Gastrocnemius medialis (tissue), 4 donors: Measurements from ENCODE around the gene RASL11A.

Experiments
- POLR2A ChIP-seq, 2 donors: fragments of 450-650 bp; IDR thresholded peaks; one replicate each; pipeline ENCODE4 v1.6.1; 2017; ENCODE audit warnings: antibody characterized with exemption in 2 of 2, mild to moderate bottlenecking in 2 of 2, moderate library complexity in 2 of 2
- TF ChIP-seq, protein P1 (sequence below), 5 experiments: fragments of 450-650 bp in 3 of 5; fragments of 200-600 bp in 2 of 5; sonication (generic) in 2 of 5; IDR thresholded peaks in 4 of 5; conservative IDR thresholded peaks in 1 of 5; 1 replicate in 4 of 5; 2 replicates in 1 of 5; pipeline ENCODE4 v1.5.1; 2016 to 2019; ENCODE audit warnings: antibody characterized with exemption in 5 of 5, mild to moderate bottlenecking in 3 of 5, moderate library complexity in 3 of 5

DNA sequence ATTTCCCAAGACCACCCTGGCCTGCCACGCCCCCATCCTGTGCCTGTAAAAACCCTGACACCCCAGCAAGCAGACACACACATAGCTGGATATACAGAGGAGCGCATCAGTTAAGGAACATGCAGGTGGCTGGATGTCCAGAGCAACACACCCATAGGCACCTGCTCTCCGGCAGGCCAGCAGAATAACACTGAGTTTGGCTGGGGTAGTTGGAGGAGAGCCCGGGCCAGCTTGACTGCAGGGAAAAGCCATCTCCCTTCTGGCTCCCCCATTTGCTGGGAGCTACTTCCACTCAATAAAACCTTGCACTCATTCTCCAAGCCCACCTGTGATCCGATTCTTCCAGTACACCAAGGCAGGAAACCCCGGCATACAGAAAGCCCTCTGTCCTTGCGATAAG, 8.9 kb downstream of the RASL11A start:
- TF ChIP-seq, protein P1, sequence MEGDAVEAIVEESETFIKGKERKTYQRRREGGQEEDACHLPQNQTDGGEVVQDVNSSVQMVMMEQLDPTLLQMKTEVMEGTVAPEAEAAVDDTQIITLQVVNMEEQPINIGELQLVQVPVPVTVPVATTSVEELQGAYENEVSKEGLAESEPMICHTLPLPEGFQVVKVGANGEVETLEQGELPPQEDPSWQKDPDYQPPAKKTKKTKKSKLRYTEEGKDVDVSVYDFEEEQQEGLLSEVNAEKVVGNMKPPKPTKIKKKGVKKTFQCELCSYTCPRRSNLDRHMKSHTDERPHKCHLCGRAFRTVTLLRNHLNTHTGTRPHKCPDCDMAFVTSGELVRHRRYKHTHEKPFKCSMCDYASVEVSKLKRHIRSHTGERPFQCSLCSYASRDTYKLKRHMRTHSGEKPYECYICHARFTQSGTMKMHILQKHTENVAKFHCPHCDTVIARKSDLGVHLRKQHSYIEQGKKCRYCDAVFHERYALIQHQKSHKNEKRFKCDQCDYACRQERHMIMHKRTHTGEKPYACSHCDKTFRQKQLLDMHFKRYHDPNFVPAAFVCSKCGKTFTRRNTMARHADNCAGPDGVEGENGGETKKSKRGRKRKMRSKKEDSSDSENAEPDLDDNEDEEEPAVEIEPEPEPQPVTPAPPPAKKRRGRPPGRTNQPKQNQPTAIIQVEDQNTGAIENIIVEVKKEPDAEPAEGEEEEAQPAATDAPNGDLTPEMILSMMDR (IDR thresholded peaks at IDR 0.05 in 4 of 5, conservative IDR thresholded peaks at IDR 0.05 in 1 of 5) = no peak
- TF ChIP-seq POLR2A (IDR thresholded peaks at IDR 0.05) = no peak
